Endodermal cell (in vitro differentiated cells): ENCODE data around the gene AP1AR. TPM values are rescaled to one million over a fixed set of nuclear protein-coding genes. Genes with fewer than 3 reads are reported as not detected.

Experiments
- DNase-seq: peaks from one replicate; pipeline ENCODE4 v3.0.0-alpha.2; 2017
- H3K27ac ChIP-seq: 2 replicates; pipeline ENCODE4 v1.5.1; 2013; ENCODE audit warnings: mild to moderate bottlenecking, low read depth, low read length, moderate library complexity
- H3K27me3 ChIP-seq: 2 replicates; pipeline ENCODE4 v1.6.1; 2013; ENCODE audit warnings: mild to moderate bottlenecking, low read length, moderate library complexity; ENCODE audit not compliant: insufficient read depth, control insufficient read depth, poor library complexity, severe bottlenecking
- H3K36me3 ChIP-seq: 2 replicates; pipeline ENCODE4 v1.7.0; 2013; ENCODE audit warnings: mild to moderate bottlenecking, low read length, moderate library complexity; ENCODE audit not compliant: control insufficient read depth, insufficient read depth
- H3K4me1 ChIP-seq: one replicate; pipeline ENCODE4 v1.7.0; 2013; ENCODE audit warnings: low read length; ENCODE audit not compliant: control insufficient read depth, insufficient read depth
- H3K4me3 ChIP-seq: 2 replicates; pipeline ENCODE4 v1.5.1; 2013; ENCODE audit warnings: mild to moderate bottlenecking, low read length, moderate library complexity
- H3K9ac ChIP-seq: 2 replicates; pipeline ENCODE4 v1.6.1; 2013; ENCODE audit warnings: mild to moderate bottlenecking, low read length, moderate library complexity; ENCODE audit not compliant: poor library complexity, severe bottlenecking; ENCODE audit errors: extremely low read depth
- H3K9me3 ChIP-seq: 2 replicates; pipeline ENCODE4 v1.6.1; 2013; ENCODE audit warnings: mild to moderate bottlenecking, low read length, moderate library complexity; ENCODE audit not compliant: control insufficient read depth
- H3K27ac Mint-ChIP-seq: 2 replicates; pipeline ENCODE4 v1.8.0; 2020; ENCODE audit warnings: mixed read lengths
- H3K27me3 Mint-ChIP-seq: 2 replicates; pipeline ENCODE4 v1.8.0; 2021; ENCODE audit warnings: mild to moderate bottlenecking, mixed read lengths; ENCODE audit not compliant: insufficient read depth
- H3K36me3 Mint-ChIP-seq: 2 replicates; pipeline ENCODE4 v1.8.0; 2020; ENCODE audit warnings: low read depth, mixed read lengths
- H3K4me1 Mint-ChIP-seq: 2 replicates; pipeline ENCODE4 v1.8.0; 2020; ENCODE audit warnings: mixed read lengths
- H3K4me3 Mint-ChIP-seq: 2 replicates; pipeline ENCODE4 v1.8.0; 2020; ENCODE audit warnings: mild to moderate bottlenecking, moderate library complexity, mixed read lengths
- H3K9me3 Mint-ChIP-seq: 2 replicates; pipeline ENCODE4 v1.8.0; 2020; ENCODE audit warnings: mild to moderate bottlenecking, mixed read lengths
- WGBS, 2 experiments: methylation state at CpG; one replicate each; pipeline versions ENCODE4 v1.1.5 to v1.1.7; 2013; ENCODE audit warnings: missing lambda C conversion rate in 2 of 2, mixed read lengths in 1 of 2; ENCODE audit not compliant: insufficient coverage in 1 of 2, insufficient read length in 1 of 2; 5-methylcytosine and 5-hydroxymethylcytosine counted together
- total RNA-seq, 2 donors: library from RNA; stranded (reverse); fragmentation: NEBNext Ultra II Directional in 1 of 2; extraction: Animal tissue kit (Norgen Biotek cat#: 25700) in 1 of 2; gene quantifications; 2 replicates in 1 of 2; 3 replicates in 1 of 2; pipeline ENCODE4 v1.2.1, GENCODE V29; 2021
- TF ChIP-seq, protein P1 (sequence below): fragments of 200-600 bp; sonication (generic); conservative IDR thresholded peaks from 2 replicates; pipeline ENCODE4 v1.5.0; 2021; ENCODE audit warnings: antibody characterized with exemption, mild to moderate bottlenecking

Gene AP1AR
- total RNA-seq, 2 donors from 2014 or later = 22.7 to 24.8 TPM

DNA sequence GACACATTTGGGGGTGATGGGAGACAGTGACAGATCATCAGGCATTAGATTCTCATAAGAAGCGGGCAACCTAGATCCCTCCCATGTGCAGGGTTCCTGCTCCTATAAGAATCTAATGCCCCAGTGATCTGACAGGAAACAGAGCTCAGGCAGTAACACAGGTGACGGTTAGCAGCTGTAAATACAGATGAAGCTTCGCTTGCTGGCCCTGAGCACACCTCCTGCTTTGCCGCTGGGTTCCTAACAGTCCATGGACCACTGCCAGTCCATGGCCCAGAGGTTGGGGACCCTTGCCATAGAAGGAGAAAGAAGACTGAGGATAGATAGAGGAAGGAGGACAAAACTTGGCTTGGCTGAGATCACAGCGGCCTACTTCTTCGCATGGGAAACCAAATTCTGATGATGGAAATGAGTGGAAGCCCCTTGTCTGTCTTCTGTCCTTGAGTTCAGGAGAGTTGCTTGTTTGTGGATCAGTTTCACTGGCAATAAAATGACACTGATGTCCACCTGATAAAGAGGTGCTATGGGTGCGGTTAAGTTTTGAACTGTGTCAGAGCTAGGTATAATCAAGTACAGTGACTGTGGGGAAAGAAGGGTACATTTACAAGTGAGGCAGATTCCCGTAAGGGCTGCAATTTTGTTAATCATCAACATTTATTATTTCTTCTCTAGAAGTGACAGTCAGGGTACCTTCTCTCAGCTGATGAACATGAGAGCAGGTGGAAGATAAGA, 55.8 kb downstream of the AP1AR start:
- DNase-seq = no peak
- 95% methylated on average over 4 to 8 of the region's 8 CpGs for WGBS, 2 experiments
- H3K27ac Mint-ChIP-seq = no peak overlapping the region
- H3K36me3 Mint-ChIP-seq = no peaks in the 10 kb centered on the region
- Histone ChIP-seq H3K27me3 (peaks cover 17% of the 10 kb centered on the region), H3K9ac (no peak overlapping the region), H3K27ac (no peak overlapping the region), H3K4me3 (no peak overlapping the region), H3K36me3 (no peaks in the 10 kb centered on the region), H3K4me1 (no peaks in the 10 kb centered on the region), H3K9me3 (no peaks in the 10 kb centered on the region)
- peaks cover 9% of the 10 kb centered on the region for H3K4me1 Mint-ChIP-seq
- H3K9me3 Mint-ChIP-seq = no peaks in the 10 kb centered on the region
- TF ChIP-seq, protein P1, sequence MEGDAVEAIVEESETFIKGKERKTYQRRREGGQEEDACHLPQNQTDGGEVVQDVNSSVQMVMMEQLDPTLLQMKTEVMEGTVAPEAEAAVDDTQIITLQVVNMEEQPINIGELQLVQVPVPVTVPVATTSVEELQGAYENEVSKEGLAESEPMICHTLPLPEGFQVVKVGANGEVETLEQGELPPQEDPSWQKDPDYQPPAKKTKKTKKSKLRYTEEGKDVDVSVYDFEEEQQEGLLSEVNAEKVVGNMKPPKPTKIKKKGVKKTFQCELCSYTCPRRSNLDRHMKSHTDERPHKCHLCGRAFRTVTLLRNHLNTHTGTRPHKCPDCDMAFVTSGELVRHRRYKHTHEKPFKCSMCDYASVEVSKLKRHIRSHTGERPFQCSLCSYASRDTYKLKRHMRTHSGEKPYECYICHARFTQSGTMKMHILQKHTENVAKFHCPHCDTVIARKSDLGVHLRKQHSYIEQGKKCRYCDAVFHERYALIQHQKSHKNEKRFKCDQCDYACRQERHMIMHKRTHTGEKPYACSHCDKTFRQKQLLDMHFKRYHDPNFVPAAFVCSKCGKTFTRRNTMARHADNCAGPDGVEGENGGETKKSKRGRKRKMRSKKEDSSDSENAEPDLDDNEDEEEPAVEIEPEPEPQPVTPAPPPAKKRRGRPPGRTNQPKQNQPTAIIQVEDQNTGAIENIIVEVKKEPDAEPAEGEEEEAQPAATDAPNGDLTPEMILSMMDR = no peak
- H3K4me3 Mint-ChIP-seq = no peak overlapping the region
- peaks cover 25% of the 10 kb centered on the region for H3K27me3 Mint-ChIP-seq

DNA sequence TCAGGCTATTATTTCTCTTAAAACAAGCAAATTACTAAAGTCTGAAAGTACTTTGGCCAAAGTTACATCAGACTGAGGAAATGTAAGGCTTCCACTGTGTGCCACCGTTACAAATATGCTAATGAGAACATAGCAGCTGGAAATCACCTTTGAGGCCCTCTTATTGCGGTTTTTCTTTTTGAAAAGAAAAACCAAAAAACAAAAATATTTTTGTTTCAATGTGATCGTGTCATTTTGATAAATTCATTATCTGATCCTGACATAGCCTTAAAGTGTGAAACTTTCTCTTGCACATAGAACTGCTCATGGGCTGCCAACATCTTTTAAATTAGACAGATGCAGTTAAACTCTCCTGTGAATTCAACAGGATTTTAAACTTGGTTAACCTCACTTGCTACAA, 56.9 kb downstream of the AP1AR start:
- Mint-ChIP-seq H3K4me1 (peaks cover 9% of the 10 kb centered on the region), H3K4me3 (no peak overlapping the region), H3K9me3 (no peaks in the 10 kb centered on the region), H3K27ac (no peak overlapping the region), H3K27me3 (peaks cover 25% of the 10 kb centered on the region), H3K36me3 (no peaks in the 10 kb centered on the region)
- no peak for DNase-seq
- Histone ChIP-seq H3K4me1 (no peaks in the 10 kb centered on the region), H3K27ac (no peak overlapping the region), H3K9me3 (no peaks in the 10 kb centered on the region), H3K27me3 (peaks cover 17% of the 10 kb centered on the region), H3K9ac (no peak overlapping the region), H3K4me3 (no peak overlapping the region), H3K36me3 (no peaks in the 10 kb centered on the region)
- WGBS, 2 experiments = 88 to 89% methylated on average over 3 of the region's 3 CpGs
- TF ChIP-seq, protein P1 = no peak

DNA sequence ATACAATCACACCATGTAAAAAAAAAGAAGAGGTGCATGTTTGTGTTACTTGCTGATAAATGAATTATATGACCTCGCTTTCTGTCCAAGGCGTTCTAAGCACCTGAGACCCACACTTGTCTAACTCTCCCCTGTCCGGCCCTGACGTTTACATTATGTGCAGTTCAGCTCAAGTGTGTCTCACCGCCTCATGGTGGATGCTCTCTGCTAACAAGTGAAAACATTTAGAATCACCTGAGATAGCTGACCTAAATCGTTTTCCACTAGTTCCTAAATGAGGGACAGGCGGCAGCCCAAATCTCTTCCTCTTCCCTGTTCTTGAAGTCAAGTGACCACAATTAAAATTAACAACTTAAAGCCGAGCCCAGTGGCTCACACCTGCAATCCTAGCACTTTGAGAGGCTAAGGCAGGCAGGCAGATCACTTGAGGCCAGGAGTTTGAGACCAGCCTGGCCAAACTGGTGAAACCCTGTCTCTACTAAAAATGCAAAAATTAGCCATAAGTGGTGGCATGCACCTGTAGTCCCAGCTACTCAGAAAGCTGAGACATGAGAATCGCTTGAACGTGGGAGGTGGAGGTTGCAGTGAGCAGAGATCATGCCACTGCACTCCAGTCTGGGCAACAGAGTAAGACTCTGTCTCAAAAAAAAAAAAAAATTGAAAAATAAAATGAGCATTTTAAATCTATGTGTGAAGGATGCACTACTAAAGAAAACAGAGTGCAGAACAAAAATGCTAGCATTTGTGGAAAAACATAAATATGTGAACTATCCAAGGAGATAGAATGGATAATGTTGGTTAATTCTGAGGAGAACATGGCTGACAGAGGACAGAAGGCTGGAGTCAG, 58.0 kb downstream of the AP1AR start:
- H3K4me3 Mint-ChIP-seq = no peak overlapping the region
- no peak overlapping the region for H3K27ac Mint-ChIP-seq
- no peaks in the 10 kb centered on the region for H3K9me3 Mint-ChIP-seq

More for the DNA sequence above, 58.0 kb downstream of the AP1AR start:
- Histone ChIP-seq H3K36me3 (no peaks in the 10 kb centered on the region), H3K27me3 (peaks cover 13% of the 10 kb centered on the region), H3K27ac (no peak overlapping the region), H3K9ac (no peak overlapping the region), H3K4me3 (no peak overlapping the region), H3K9me3 (no peaks in the 10 kb centered on the region), H3K4me1 (no peaks in the 10 kb centered on the region)
- 91 to 97% methylated on average over 10 of the region's 10 CpGs for WGBS, 2 experiments
- TF ChIP-seq, protein P1 = no peak
- Mint-ChIP-seq H3K36me3 (no peaks in the 10 kb centered on the region), H3K4me1 (peaks cover 4% of the 10 kb centered on the region), H3K27me3 (peaks cover 19% of the 10 kb centered on the region)
- no peak for DNase-seq
